ENCODE data around the gene KIAA1755.

KIAA1755 gene

DNA sequence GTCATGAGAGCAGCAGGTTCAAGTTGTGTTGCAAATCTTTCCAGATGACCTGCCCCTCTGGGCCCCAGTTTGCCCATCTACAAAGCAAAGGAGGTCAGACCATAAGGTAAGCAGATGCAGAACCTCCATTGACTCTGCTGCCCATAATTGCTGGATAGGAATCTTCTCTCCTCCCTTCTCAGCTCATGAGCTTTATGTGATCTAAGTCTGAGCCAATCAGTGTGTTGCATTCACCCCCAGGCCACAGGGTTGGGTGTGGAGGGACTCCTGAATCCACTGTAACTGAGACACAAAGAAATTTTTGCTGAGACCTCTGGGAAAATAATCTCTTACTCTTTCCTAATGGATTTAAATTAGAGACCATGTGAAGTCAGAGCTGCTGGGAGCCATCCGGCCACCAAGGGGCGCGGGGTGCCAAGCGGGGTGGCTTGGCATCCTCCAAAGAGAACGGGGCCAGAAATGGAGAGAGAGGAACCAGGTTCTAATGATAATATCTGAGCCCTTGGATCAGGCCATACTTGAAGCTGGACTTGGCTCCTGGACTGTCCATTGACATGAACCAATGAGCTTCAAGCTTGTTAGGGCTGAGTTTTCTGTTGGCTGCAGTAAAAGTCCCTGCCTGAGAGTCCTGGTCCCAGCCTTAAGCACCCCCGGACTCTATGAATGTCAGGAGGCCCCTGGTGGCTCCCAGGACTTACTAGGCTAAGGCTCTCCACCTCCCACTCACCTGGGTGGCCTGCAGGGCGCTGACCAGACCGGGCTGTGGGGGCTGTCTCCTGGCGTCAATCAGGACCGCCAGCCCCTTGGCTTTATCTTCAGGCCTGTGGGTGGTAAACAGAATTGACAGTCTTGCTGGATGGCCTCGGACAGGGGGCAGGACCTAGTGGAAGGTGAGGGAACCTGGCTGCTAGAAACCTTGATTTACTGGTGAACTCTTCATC lies 32.8 kb downstream of the KIAA1755 start:
- no peaks in the 10 kb centered on the region for H3K27me3 ChIP-seq (ENCODE audit: control insufficient read depth, insufficient read depth, low read length)
- H3K9me3 ChIP-seq (ENCODE audit: control insufficient read depth, low read length) = no peaks in the 10 kb centered on the region
- H3K4me1 ChIP-seq (ENCODE audit: control insufficient read depth, insufficient read depth, low read length) = no peaks in the 10 kb centered on the region
- H3K4me3 ChIP-seq (ENCODE audit: low read length) = no peak overlapping the region
- H3K36me3 ChIP-seq (ENCODE audit: control insufficient read depth, insufficient read depth, low read length) = no peaks in the 10 kb centered on the region
- no peak overlapping the region for H3K9ac ChIP-seq (ENCODE audit: low read length)

- Histone ChIP-seq H3K36me3 (ENCODE audit: control insufficient read depth, insufficient read depth, low read length) (no peaks in the 10 kb centered on the region), H3K9me3 (ENCODE audit: control insufficient read depth, low read length) (no peaks in the 10 kb centered on the region), H3K27me3 (ENCODE audit: control insufficient read depth, insufficient read depth, low read length) (no peaks in the 10 kb centered on the region), H3K9ac (ENCODE audit: low read length) (no peak overlapping the region), H3K4me1 (ENCODE audit: control insufficient read depth, insufficient read depth, low read length) (no peaks in the 10 kb centered on the region), H3K4me3 (ENCODE audit: low read length) (no peak overlapping the region)
Measured at GRCh38 chr20:38226553-38226952, 34.0 kb downstream of the KIAA1755 start.

GRCh38 chr20:38225900-38226263 lies 34.7 kb downstream of the KIAA1755 start:
- H3K27me3 ChIP-seq (ENCODE audit: control insufficient read depth, insufficient read depth, low read length) = no peaks in the 10 kb centered on the region
- no peaks in the 10 kb centered on the region for H3K9me3 ChIP-seq (ENCODE audit: control insufficient read depth, low read length)
- no peaks in the 10 kb centered on the region for H3K36me3 ChIP-seq (ENCODE audit: control insufficient read depth, insufficient read depth, low read length)
- H3K4me1 ChIP-seq (ENCODE audit: control insufficient read depth, insufficient read depth, low read length) = peaks cover 4% of the 10 kb centered on the region
- H3K4me3 ChIP-seq (ENCODE audit: low read length) = no peak overlapping the region
- H3K9ac ChIP-seq (ENCODE audit: low read length) = no peak overlapping the region

DNA sequence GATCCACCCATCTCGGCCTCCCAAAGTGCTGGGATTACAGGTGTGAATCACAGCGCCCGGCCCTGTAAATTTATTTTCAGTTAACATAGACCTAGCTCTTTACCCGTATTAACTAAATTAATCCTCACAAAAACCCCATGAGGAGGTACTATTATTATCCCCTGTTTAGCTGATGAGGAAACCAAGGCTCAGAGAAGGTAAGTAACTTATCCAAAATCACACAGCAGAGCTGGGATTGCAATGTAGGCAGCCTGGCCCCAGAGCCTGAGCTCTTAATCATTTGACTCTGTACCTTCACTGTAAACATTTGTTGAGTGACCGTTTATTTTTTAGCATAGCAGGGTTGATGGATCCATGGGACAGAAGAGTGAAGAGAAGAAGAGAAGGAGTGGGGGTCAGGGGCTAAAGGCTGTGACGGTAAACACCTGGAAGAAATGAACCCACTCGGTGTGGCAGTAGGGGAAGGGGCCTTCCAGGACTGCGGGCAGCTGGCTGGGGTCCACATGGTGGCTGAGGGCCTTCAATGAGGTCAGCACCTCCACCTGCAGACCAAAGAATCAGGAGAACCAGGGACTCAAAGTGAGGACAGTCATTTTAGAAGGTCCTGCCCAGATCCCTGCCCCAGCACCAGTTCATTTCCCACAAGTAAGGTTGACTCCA lies 35.2 kb downstream of the KIAA1755 start:
- H3K4me1 ChIP-seq (ENCODE audit: control insufficient read depth, insufficient read depth, low read length) = peaks cover 5% of the 10 kb centered on the region
- no peak overlapping the region for H3K4me3 ChIP-seq (ENCODE audit: low read length)
- no peaks in the 10 kb centered on the region for H3K36me3 ChIP-seq (ENCODE audit: control insufficient read depth, insufficient read depth, low read length)
- no peaks in the 10 kb centered on the region for H3K27me3 ChIP-seq (ENCODE audit: control insufficient read depth, insufficient read depth, low read length)
- H3K9me3 ChIP-seq (ENCODE audit: control insufficient read depth, low read length) = no peaks in the 10 kb centered on the region
- no peak overlapping the region for H3K9ac ChIP-seq (ENCODE audit: low read length)

DNA sequence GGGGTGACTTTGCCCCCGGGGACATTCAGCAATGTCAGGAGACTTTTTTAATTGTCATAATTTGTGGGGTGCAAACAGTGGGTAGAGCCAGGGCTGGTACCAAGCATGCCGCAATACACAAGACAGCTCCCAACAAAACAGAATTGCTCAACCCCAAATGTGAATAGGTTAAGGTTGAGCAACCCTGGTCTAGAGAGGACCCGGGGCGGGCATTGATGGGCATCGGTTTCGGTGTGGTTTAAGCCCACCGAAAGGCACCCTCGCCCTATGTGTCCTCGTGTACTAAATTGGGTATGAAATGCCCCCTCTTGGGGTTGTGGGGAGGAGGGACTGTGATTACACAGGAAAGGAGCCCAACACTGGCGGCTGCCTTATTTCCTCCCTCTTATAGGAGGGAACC lies 36.0 kb downstream of the KIAA1755 start:
- Histone ChIP-seq H3K36me3 (ENCODE audit: control insufficient read depth, insufficient read depth, low read length) (no peaks in the 10 kb centered on the region), H3K9ac (ENCODE audit: low read length) (no peak overlapping the region), H3K9me3 (ENCODE audit: control insufficient read depth, low read length) (no peaks in the 10 kb centered on the region), H3K4me1 (ENCODE audit: control insufficient read depth, insufficient read depth, low read length) (peaks cover 5% of the 10 kb centered on the region), H3K4me3 (ENCODE audit: low read length) (no peak overlapping the region), H3K27me3 (ENCODE audit: control insufficient read depth, insufficient read depth, low read length) (no peaks in the 10 kb centered on the region)

DNA sequence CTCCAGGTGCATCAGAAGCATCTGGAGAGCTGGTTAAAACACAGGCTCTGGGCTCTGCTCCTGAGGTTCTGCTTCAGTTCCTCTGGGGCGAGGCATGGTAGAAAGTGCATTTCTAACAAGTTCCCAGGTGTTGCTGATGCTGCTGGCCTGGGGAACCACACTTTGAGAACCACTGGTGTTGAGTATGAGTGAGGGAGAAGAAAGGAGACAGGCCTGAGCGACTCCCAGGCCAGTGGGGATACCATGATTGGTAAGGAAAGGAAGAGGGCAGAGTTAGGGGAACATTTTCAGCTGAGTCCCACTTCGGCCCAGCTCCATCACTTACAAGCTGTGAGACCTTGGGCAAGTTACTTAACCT lies 36.8 kb downstream of the KIAA1755 start:
- Histone ChIP-seq H3K9ac (ENCODE audit: low read length) (no peak overlapping the region), H3K9me3 (ENCODE audit: control insufficient read depth, low read length) (no peaks in the 10 kb centered on the region), H3K36me3 (ENCODE audit: control insufficient read depth, insufficient read depth, low read length) (no peaks in the 10 kb centered on the region), H3K4me1 (ENCODE audit: control insufficient read depth, insufficient read depth, low read length) (peaks cover 5% of the 10 kb centered on the region), H3K27me3 (ENCODE audit: control insufficient read depth, insufficient read depth, low read length) (no peaks in the 10 kb centered on the region), H3K4me3 (ENCODE audit: low read length) (no peak overlapping the region)

- no peak overlapping the region for H3K9ac ChIP-seq (ENCODE audit: low read length)
- no peak overlapping the region for H3K4me3 ChIP-seq (ENCODE audit: low read length)
- H3K4me1 ChIP-seq (ENCODE audit: control insufficient read depth, insufficient read depth, low read length) = peaks cover 5% of the 10 kb centered on the region
- no peaks in the 10 kb centered on the region for H3K36me3 ChIP-seq (ENCODE audit: control insufficient read depth, insufficient read depth, low read length)
- no peaks in the 10 kb centered on the region for H3K9me3 ChIP-seq (ENCODE audit: control insufficient read depth, low read length)
- H3K27me3 ChIP-seq (ENCODE audit: control insufficient read depth, insufficient read depth, low read length) = no peaks in the 10 kb centered on the region
Measured at GRCh38 chr20:38222923-38223742, 37.4 kb downstream of the KIAA1755 start.

GRCh38 chr20:38222231-38222922 lies 38.2 kb downstream of the KIAA1755 start:
- Histone ChIP-seq H3K27me3 (ENCODE audit: control insufficient read depth, insufficient read depth, low read length) (no peaks in the 10 kb centered on the region), H3K36me3 (ENCODE audit: control insufficient read depth, insufficient read depth, low read length) (no peaks in the 10 kb centered on the region)

GRCh38 chr20:38221119-38221589 lies 39.4 kb downstream of the KIAA1755 start:
- H3K4me3 ChIP-seq (ENCODE audit: low read length) = no peak overlapping the region
- H3K9ac ChIP-seq (ENCODE audit: low read length) = no peak overlapping the region
- H3K27me3 ChIP-seq (ENCODE audit: control insufficient read depth, insufficient read depth, low read length) = no peaks in the 10 kb centered on the region
- H3K36me3 ChIP-seq (ENCODE audit: control insufficient read depth, insufficient read depth, low read length) = no peaks in the 10 kb centered on the region
- H3K4me1 ChIP-seq (ENCODE audit: control insufficient read depth, insufficient read depth, low read length) = peaks cover 5% of the 10 kb centered on the region
- H3K9me3 ChIP-seq (ENCODE audit: control insufficient read depth, low read length) = no peaks in the 10 kb centered on the region

More at GRCh38 chr20:38222231-38222922, 38.2 kb downstream of the KIAA1755 start:
- peaks cover 5% of the 10 kb centered on the region for H3K4me1 ChIP-seq (ENCODE audit: control insufficient read depth, insufficient read depth, low read length)
- H3K9me3 ChIP-seq (ENCODE audit: control insufficient read depth, low read length) = no peaks in the 10 kb centered on the region
- no peak overlapping the region for H3K4me3 ChIP-seq (ENCODE audit: low read length)
- no peak overlapping the region for H3K9ac ChIP-seq (ENCODE audit: low read length)

DNA sequence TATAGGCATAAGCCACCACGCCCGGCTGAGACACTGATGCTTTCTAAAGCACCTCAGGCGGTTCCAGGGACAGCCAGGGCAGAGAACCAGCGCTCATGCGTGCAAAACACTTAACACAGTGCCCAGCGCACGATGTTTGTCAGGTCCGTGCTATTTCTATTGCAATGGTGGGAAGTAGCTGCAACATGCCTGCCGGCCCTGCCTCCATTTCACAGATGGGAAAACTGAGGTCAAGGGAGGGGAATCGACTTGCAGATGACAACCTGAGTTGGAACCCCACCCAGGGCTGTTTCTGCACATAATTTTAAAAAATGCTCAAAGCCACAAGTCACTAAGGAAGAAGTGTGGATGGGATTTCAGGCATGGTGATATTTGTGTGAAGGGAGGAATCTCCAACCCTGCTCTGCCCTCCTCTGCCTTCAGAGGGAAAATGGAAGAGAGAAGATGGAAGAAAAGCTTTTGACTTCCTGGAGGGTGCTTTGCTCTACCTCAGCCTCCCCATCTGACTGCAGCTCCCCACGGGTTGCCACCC lies 39.9 kb downstream of the KIAA1755 start:
- Histone ChIP-seq H3K36me3 (ENCODE audit: control insufficient read depth, insufficient read depth, low read length) (no peaks in the 10 kb centered on the region), H3K4me1 (ENCODE audit: control insufficient read depth, insufficient read depth, low read length) (peaks cover 5% of the 10 kb centered on the region), H3K4me3 (ENCODE audit: low read length) (no peak overlapping the region), H3K9me3 (ENCODE audit: control insufficient read depth, low read length) (no peaks in the 10 kb centered on the region), H3K9ac (ENCODE audit: low read length) (no peak overlapping the region), H3K27me3 (ENCODE audit: control insufficient read depth, insufficient read depth, low read length) (no peaks in the 10 kb centered on the region)

Data from mucosa of stomach (tissue), 1 donor.